Ishikawa (cell line): Measurements from ENCODE around the gene APBA2.

Source experiments
- CEBPB ChIP-seq: IDR thresholded peaks from 2 replicates; pipeline ENCODE4 v1.6.1; 2012
- CREB1 ChIP-seq: IDR thresholded peaks from 2 replicates; pipeline ENCODE4 v1.6.1; 2012; ENCODE audit warnings: low read depth
- EGR1 ChIP-seq: IDR thresholded peaks from 2 replicates; pipeline ENCODE4 v1.6.1; 2012
- EP300 ChIP-seq: IDR thresholded peaks from 2 replicates; pipeline ENCODE4 v1.6.1; 2012; ENCODE audit warnings: borderline replicate concordance
- FOXM1 ChIP-seq: IDR thresholded peaks from 2 replicates; pipeline ENCODE4 v1.6.1; 2012; ENCODE audit warnings: low read depth, borderline replicate concordance
- MAX ChIP-seq: IDR thresholded peaks from 2 replicates; pipeline ENCODE4 v1.6.1; 2012
- NFIC ChIP-seq: IDR thresholded peaks from 2 replicates; pipeline ENCODE4 v1.6.1; 2012
- RAD21 ChIP-seq: IDR thresholded peaks from 2 replicates; pipeline ENCODE4 v1.6.1; 2012; ENCODE audit warnings: low read depth
- REST ChIP-seq: IDR thresholded peaks from 2 replicates; pipeline ENCODE4 v1.6.1; 2012; ENCODE audit warnings: low read depth, mild to moderate bottlenecking
- TAF1 ChIP-seq: IDR thresholded peaks from 2 replicates; pipeline ENCODE4 v1.6.1; 2012; ENCODE audit warnings: low read depth, mild to moderate bottlenecking
- TCF12 ChIP-seq: IDR thresholded peaks from 2 replicates; pipeline ENCODE4 v1.6.1; 2012; ENCODE audit warnings: low read depth
- TEAD4 ChIP-seq: IDR thresholded peaks from 2 replicates; pipeline ENCODE4 v1.6.1; 2012
- USF1 ChIP-seq: IDR thresholded peaks from 2 replicates; pipeline ENCODE4 v1.6.1; 2012
- YY1 ChIP-seq: IDR thresholded peaks from 2 replicates; pipeline ENCODE4 v1.6.1; 2012; ENCODE audit warnings: low read depth
- ZBTB7A ChIP-seq: IDR thresholded peaks from 2 replicates; pipeline ENCODE4 v1.6.1; 2012; ENCODE audit warnings: low read depth

The APBA2 gene

GRCh38 chr15:28978011-28978378 lies 92.2 kb downstream of the APBA2 start:
- TF ChIP-seq CREB1 (no peak), RAD21 (no peak), ZBTB7A (no peak), CEBPB (no peak), TEAD4 (no peak), NFIC (no peak), TAF1 (no peak), EGR1 (no peak), EP300 (no peak), MAX (no peak), TCF12 (no peak), FOXM1 (no peak), YY1 (no peak), REST (no peak), USF1 (no peak)

GRCh38 chr15:28978661-28979060 lies 92.9 kb downstream of the APBA2 start:
- TF ChIP-seq CEBPB (no peak), EGR1 (no peak), USF1 (no peak), YY1 (no peak), NFIC (no peak), EP300 (no peak), TCF12 (no peak)

- TF ChIP-seq EP300 (no peak), MAX (no peak), CREB1 (no peak), TEAD4 (no peak), EGR1 (no peak), RAD21 (no peak), NFIC (no peak), TAF1 (no peak), FOXM1 (no peak), CEBPB (no peak)
Measured at GRCh38 chr15:28979208-28979841, 93.6 kb downstream of the APBA2 start.

- TF ChIP-seq EP300 (no peak), CEBPB (no peak)
Measured at GRCh38 chr15:28980709-28981350, 95.1 kb downstream of the APBA2 start.

GRCh38 chr15:28981351-28981720 lies 95.6 kb downstream of the APBA2 start:
- TF ChIP-seq ZBTB7A = no peak

GRCh38 chr15:28981921-28982320 lies 96.1 kb downstream of the APBA2 start:
- TF ChIP-seq CREB1 = no peak
- TF ChIP-seq ZBTB7A = no peak
- TF ChIP-seq EP300 = no peak
- no peak for TF ChIP-seq MAX

GRCh38 chr15:28982886-28983285 lies 97.1 kb downstream of the APBA2 start:
- no peak for TF ChIP-seq MAX
- no peak for TF ChIP-seq TCF12
- no peak for TF ChIP-seq USF1
- TF ChIP-seq EP300 = no peak
- TF ChIP-seq TEAD4 = no peak
- TF ChIP-seq YY1 = no peak
- no peak for TF ChIP-seq NFIC
- no peak for TF ChIP-seq EGR1
- no peak for TF ChIP-seq TAF1
- no peak for TF ChIP-seq ZBTB7A
- no peak for TF ChIP-seq FOXM1
- no peak for TF ChIP-seq CEBPB
